ENCODE results near the gene EEF1B2.
"Not testable (repeated sequence)": the region's sequence is repeated elsewhere in the genome, so short reads cannot be mapped to it uniquely, and the experiment has no call there.

Gene EEF1B2

DNA sequence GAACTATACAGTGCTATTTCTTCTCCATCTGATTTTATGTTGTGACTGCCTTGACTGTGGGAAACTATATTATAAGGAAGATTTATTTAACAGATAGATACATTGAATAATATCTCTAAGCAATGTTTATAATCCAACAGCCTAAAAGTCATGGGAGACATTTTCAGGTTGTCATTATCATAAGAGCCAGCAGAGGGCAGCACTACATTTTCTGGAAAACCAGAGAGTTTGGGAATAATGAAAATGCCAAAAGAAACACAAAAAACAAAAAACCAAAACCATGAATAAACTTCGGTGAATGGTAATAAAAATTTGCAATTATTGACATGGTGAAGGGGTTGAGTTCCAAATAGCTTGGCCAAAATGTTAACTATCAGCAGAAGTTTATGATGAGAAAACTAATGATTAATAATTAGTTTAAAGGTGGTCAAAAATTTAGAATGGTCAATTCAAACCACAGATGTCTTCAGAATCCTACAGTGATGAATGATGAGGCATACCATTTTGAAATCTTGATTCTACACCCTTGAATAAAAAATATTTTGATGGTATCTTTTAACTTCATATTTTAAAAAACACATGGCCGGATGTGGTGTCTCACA lies 4.7 kb downstream of the EEF1B2 start:
- peak; percentile 41 for DNase-seq (ENCODE audit: low spot score)

DNA sequence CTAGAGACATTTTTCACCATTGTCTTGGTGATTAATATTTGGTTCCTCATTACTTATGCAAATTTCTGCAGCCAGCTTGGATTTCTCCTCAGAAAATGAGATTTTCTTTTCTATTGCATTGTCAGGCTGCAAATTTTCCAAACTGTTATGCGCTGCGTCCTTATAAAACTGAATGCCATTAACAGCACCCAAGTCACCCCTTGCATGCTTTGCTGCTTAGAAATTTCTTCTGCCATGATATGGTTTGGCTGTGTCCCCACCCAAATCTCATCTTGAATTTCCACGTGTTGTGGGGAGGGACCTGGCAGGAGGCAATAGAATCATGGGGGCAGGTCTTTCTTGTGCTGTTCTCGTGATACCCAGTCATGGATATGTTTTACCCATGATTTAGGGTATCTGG lies 8.5 kb downstream of the EEF1B2 start:
- not testable (repeated sequence) for DNase-seq (ENCODE audit: low spot score)

DNA sequence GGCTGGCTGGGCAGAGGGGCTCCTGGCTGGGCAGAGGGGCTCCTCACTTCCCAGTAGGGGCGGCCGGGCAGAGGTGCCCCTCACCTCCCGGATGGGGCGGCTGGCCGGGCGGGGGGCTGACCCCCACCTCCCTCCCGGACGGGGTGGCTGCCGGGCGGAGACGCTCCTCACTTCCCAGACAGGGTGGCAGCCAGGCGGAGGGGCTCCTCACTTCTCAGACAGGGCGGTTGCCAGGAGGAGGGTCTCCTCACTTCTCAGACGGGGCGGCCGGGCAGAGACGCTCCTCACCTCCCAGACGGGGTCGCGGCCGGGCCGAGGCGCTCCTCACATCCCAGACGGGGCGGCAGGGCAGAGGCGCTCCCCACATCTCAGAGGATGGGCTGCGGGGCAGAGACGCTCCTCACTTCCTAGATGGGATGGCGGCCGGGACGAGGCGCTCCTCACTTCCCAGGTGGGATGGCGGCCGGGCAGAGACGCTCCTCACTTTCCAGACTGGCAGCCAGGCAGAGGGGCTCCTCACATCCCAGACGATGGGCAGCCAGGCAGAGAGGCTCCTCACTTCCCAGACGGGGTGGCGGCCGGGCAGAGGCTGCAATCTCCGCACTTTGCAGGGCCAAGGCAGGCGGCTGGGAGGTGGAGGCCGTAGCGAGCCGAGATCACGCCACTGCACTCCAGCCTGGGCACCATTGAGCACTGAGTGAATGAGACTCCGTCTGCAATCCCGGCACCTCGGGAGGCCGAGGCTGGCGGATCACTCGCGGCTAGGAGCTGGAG lies 12.1 kb downstream of the EEF1B2 start:
- not testable (repeated sequence) for DNase-seq (ENCODE audit: low spot score)

DNA sequence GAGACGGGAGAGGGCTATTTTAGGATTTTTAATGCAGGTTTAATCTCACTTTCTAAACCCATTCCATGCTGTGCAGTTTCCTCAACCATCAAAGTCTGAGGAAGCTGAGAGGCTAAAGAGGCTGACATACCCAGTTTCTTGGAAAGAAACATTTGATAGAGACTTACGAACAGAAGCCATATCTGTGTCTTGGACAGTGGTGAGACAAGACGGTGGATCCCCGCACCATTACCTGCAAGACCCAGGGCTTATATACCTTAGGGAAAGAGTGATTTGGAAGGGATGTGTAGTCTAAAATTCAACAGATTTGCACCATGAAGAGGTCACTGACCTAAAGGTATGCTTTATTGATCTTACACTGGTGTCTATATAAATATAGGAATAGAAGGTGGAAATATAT lies 13.5 kb downstream of the EEF1B2 start:
- DNase-seq (ENCODE audit: low spot score): no peak

DNA sequence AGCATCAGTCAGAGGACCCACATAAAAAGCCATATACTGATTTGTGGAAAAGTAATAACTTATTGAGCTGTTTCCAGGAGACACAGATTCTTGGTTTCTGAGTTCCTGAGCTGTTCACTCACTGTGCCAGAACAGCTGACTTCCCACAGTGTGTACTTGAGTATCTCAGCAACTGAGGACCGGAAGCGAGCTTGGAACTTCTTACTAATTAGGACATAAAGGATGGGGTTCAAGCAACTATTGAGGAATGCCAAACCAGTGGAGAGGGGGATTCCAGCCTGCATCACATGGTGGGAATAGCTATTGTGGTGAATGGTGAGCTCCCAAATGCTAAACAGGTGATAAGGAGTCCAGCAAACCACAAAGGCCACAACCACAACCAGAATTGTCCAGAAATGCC lies 16.4 kb downstream of the EEF1B2 start:
- DNase-seq (ENCODE audit: low spot score): no peak

DNA sequence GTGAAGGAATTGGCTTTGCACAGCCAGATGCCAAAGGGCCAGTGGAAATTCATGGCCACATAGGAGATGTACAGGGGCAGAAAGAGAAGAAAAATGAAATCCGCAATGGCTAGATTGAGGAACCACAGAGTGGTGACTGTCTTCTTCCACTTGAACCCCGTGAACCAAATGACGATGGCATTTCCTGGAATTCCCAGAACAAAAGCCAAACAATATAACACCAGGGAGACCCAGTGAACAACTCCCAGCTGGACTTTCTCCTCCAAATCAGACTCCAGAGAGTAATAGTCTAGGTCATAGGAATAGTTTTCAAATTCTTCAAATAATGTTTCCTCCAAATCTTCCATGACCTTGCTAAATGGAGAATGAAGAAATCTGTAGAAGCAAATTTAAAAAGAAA lies 17.2 kb downstream of the EEF1B2 start:
- no peak for DNase-seq (ENCODE audit: low spot score)

DNA sequence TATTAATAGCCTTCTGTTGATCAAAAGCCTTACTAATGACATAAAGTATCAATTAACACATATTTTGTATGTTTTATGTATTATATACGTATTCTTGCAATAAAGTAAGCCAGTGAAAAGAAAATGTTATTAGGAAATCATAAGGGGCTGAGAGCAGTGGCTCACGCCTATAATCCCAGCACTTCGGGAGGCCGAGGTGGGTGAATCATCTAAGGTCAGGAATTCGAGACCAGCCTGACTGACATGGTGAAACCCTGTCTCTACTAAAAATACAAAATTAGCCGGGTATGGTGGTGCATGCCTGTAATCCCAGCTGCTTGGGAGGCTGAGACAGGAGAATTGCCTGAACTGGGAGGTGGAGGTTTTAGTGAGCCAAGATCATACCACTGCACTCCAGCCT lies 21.8 kb downstream of the EEF1B2 start:
- not testable (repeated sequence) for DNase-seq (ENCODE audit: low spot score)

DNA sequence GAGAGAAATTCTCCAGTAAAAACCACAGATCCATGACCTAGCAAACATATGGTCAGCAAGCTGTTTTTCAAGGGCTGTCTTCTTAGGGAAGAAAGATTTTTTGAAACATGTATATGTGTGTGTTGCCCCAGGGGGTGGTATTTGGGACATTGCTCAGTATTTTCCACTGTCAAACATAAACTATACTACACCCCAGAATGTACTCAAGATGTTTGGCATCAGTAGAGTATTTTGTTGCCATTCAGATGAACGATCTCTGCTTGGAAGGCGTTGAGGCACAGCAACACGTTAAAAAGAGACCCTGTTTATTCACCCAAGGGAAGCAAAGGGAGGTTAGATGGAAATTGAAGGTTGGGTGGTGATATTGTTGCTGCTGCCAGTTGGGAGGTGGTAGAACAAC lies 30.0 kb downstream of the EEF1B2 start:
- DNase-seq (ENCODE audit: low spot score): no peak

DNA sequence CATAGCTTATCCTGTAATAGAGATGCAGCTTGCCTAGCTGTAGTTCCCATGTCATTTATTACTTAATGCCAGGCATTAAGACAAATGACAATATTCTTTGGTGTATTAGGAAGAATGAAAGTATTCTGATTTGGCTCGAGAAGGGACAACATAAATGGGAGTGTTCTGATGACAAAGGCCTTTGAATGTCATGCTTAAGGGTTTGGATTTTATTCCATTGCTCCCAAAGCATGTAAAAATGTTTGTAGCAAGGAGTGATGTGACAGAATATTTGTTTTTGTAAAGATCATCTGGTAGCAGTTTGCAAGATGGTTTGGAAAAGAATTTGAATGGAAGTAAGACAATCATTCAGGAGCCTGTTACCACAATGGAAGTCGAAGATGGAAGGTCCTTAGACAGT lies 30.4 kb downstream of the EEF1B2 start:
- no peak for DNase-seq (ENCODE audit: low spot score)

DNA sequence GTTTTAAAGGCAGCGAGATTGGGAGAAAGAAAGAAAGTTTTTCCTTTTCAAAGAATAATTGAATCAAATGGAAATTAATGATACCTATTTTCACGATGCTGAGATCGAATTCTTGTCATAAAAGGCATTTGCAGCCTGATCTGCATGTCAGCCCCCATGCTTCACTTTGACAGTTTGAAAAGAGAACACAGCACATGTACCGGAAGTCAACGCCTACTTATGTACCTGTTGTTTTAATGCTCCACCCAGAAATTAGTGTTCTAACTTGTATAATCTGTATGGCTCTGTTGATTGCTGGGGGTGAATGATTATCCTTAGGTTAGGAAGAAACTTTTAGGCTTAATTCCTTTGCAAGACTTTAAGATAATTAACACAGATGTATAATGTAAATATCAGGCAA lies 31.0 kb downstream of the EEF1B2 start:
- DNase-seq (ENCODE audit: low spot score): no peak

DNA sequence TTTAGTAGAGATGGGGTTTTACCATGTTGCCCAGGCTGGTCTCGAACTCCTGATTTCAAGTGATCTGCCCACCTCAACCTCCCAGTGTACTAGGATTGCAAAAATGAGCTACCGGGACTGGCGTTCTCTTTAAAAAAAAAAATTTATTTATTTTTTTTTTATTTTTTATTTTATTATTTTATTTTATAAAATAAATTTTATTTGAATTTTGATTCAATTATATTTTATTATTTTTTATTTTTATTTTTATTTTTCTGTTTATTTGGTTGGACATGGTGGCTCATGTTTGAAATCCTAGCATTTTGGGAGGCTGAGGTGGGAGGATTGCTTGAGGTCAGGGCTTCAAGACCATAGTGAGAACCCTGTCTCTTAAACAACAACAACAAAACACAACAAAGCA lies 32.5 kb downstream of the EEF1B2 start:
- DNase-seq (ENCODE audit: low spot score): no peak

DNA sequence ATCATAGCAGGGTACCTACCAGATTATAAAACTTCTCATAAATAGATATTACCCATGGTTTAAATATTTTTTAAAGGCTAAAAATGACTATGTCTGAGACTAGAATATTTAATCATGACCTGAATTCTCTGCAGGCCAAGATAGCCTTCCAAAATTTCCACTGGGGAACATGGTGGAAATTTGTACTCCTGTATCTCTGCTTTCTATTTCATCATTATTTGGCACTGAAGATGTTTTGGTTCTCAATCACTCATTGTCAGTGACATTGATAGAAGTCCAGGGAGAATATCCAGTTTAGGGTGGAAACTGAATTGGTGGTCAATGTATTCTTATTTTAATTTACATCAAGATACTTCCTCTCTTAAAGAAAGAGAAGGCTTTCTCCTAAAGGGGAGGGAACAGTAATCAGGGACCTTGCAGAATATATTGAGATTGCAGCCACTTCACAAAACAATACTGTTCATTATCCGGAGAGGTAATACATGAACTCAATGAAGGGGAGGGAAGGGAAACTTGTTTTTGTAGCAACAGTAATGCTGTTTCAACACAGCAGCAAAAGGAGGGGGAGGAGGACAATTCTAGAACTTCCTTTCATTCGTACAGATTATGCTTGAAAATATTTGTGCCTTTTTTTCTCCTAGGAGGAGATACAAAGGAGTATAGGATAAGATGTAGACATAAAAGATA lies 34.1 kb downstream of the EEF1B2 start:
- DNase-seq (ENCODE audit: low spot score): no peak

DNA sequence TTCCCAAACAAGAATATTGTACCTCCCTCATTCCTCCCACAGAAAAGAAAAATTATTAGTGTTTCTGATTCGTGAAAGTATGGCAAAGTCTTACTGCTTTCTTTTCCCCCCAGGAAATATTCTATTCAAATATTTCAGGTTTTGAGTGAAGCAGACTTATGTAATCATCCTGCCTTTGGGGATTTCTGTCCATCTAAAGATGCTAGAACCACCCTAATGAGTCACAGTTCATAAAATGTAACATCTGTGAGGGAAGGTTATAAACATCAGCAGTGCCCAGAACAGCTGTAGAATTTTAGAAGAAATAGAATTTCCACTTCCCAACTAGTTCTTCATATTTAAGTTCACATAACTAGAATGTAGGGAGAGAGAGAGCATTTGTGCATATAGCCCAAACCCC lies 39.0 kb downstream of the EEF1B2 start:
- DNase-seq (ENCODE audit: low spot score): no peak

DNA sequence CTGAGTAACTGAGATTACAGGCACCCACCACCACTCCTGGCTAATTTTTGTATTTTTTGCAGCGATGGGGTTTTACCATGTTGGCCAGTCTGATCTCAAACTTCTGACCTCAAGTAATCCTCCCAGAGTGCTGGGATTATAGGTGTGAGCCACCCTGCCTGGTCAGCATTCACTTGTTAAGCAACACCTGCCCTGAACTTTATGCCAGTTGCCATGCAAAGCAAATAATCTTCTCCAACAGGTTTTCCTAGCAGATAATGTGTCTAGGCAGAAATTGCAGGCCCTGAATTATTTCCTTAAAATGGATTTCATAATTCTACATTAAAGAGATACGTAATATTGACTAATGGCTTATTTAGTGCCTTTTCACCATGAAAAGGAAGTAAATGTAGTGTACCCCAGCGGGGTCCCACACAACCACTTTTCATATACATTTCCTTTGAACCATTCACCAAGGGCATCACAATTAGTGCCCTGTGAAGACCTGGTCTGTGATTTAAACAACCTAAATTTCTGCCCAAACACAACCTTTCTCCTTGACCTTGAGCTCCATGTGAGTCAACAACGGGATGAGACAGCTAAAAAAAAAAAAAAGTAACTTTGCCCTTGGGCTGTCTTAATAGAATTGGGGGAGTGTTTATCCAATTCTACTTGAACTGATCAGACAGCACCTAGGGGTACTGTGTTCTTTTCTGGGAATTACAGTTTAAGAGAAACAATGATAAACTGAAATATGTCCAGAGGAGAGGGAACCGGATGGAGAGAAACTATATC lies 41.6 kb downstream of the EEF1B2 start:
- DNase-seq (ENCODE audit: low spot score): no peak

DNA sequence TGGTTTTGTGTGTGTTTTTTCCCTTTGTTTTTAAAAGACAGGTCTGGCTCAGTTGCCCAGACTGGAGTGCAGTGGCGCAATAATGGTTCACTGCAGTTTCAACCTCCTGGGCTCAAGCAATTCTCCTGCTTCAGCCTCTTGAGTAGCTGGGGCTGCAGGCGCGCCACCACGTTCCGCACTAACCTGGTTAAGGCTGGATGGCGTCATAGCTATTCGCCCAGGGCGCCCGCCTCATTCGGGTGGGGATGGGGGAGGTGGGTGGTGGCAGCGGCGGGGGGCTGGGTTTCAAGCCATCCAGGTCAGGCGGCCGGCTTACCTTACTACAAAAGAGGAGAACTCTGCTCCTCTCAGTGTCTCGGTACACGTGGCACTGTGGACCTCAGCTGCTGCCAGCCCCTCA lies 42.8 kb downstream of the EEF1B2 start:
- no peak for DNase-seq (ENCODE audit: low spot score)

DNA sequence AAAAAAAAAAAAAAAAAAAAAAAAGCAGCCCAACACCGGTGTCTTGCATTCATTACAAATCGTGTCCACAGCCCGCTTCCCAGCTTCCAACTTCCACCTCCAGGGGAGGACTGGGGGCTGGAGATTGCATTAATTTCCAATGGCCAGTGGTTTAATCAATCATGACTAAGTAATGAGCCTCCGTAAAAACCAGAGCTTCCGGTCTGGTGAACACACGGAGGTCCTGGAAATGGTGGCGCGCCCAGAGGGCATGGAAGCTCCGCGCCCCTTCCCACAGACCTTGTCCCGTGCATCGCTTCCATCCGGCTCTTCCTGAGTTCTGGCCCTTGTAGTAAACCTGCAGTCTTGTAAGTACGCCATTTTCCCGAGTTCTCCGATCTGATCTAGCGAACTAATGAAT lies 43.6 kb downstream of the EEF1B2 start:
- DNase-seq (ENCODE audit: low spot score): no peak

DNA sequence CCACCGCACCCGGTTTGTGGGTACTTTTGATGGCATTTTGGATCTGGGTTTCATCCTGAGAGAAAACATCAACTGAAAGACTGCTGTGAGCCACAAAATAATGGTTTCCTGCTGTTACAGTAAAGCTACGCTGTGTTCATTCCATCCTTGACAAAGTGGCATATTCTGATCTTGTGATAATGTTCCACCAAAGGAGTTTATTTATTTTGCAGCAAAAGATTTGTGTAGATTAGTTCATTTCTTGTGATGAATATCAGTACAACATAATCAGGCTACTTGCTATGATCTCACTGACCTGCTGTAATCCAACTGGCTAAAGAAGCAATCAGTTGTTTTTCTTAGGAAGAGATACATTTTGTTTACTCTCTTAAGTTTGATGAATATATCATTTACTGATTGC lies 45.0 kb downstream of the EEF1B2 start:
- DNase-seq (ENCODE audit: low spot score): no peak

DNA sequence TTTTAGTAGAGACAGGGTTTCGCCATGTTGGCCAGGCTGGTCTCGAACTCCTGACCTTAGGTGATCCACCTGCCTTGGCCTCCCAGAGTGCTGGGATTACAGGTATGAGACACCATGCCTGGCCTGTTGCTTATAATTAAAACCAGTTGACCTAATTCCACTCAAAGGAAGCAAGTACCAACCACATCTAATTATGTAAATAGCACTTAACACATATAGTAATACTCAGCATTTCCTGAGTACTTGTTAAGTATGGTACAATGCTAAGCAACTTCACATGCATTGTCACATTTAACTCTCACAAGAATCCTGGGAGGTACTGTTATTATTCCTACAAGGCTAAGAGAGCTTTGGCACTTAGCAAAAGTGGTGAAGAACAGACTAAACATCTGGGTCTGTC lies 47.6 kb downstream of the EEF1B2 start:
- not testable (repeated sequence) for DNase-seq (ENCODE audit: low spot score)

DNA sequence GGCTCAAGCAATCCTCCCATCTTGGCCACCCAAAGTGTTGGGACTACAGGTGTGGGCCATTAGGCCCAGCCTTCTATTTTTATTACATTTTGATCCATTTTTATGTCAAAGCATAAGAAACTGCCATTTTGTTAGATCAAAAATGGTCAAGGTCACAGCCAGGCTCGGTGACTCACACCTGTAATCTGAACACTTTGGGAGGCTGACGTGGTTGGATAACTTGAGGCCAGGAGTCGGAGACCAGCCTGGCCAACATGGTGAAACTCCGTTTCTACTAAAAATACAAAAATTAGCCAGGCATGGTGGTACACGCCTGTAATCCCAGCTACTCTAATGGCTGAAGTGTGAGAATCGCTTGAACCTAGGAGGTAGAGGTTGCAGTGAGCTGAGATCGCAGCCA lies 49.2 kb downstream of the EEF1B2 start:
- no peak for DNase-seq (ENCODE audit: low spot score)

DNA sequence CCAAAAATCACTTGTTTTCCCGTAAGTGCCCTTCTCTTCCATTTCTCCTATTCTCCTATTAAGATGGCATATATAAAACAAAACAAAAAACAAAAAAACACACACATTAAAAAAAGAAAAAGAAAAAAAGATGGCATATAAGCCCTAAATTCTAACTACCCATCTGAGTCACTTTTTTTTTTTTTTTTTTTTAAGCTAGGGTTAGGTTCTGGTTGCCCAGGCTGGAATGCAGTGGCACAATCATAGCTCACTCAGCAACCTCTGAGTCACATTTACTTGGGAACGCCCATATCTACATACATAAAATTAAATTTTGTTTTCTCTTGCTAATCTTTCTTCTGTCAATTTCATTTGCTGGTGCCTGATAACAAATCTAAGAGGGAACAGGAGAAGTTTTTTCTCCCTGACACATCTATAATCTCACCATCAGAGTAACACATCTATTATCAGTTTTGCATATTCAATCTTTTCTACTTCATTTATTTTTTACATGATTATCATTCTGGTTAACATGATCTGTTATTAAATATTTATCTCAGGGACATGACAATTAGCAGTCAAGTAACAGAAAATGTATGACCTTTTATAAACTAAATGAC lies 52.1 kb downstream of the EEF1B2 start:
- peak; percentile 60 for DNase-seq (ENCODE audit: low spot score)
